Body of pancreas (tissue), 4 donors: ENCODE data around the gene TEAD1. TPM values are rescaled to one million over a fixed set of nuclear protein-coding genes. Genes with fewer than 3 reads are reported as not detected.
A peak's percentile ranks its signal among the peaks of the same experiment; 100 is the strongest.

Experiments
- ATAC-seq: fragments of 150-250 bp; one replicate; pipeline ENCODE4 v1.9.1; 2016
- DNase-seq, 4 donors: peaks; one replicate each; pipeline ENCODE4 v3.0.0-alpha.2; 2019
- H3K27ac ChIP-seq, 4 donors: fragments of 200-600 bp; sonication (generic); 1 replicate in 3 of 4; 2 replicates in 1 of 4; pipeline versions ENCODE4 v1.5.1 to v1.6.1; 2016 to 2019; ENCODE audit warnings: mild to moderate bottlenecking in 1 of 4, mixed read lengths in 1 of 4, moderate library complexity in 1 of 4
- H3K27me3 ChIP-seq, 2 donors: fragments of 200-600 bp; sonication (generic); one replicate each; pipeline ENCODE4 v1.6.0; 2016; ENCODE audit warnings: mild to moderate bottlenecking in 1 of 2
- H3K36me3 ChIP-seq, 2 donors: fragments of 200-600 bp; sonication (generic); replicated peaks in 1 of 2; 2 replicates each; pipeline ENCODE4 v1.5.1; 2016; ENCODE audit warnings: low read depth in 2 of 2; ENCODE audit not compliant: insufficient read depth in 1 of 2
- H3K4me1 ChIP-seq: fragments of 200-600 bp; sonication (generic); one replicate; pipeline ENCODE4 v1.6.0; 2016
- H3K4me3 ChIP-seq, 2 donors: fragments of 200-600 bp; sonication (generic); 1 replicate in 1 of 2; 2 replicates in 1 of 2; pipeline ENCODE4 v1.5.1; 2016 to 2019
- H3K9me3 ChIP-seq, 3 donors: fragments of 200-600 bp; sonication (generic); 1 replicate in 2 of 3; 2 replicates in 1 of 3; pipeline ENCODE4 v1.5.1; 2016
- CTCF ChIP-seq, 7 experiments: fragments of 450-650 bp in 4 of 7; fragments of 200-600 bp in 3 of 7; sonication (generic) in 3 of 7; IDR thresholded peaks; one replicate each; pipeline ENCODE4 v1.5.1; 2016 to 2019; ENCODE audit warnings: antibody characterized with exemption in 7 of 7
- POLR2A ChIP-seq, 3 donors: fragments of 450-650 bp; IDR thresholded peaks; one replicate each; pipeline ENCODE4 v1.6.1; 2016; ENCODE audit warnings: antibody characterized with exemption in 3 of 3, mild to moderate bottlenecking in 2 of 3
- WGBS, 2 donors: methylation state at CpG; one replicate each; pipeline ENCODE4 v1.1.5; 2017; 5-methylcytosine and 5-hydroxymethylcytosine counted together
- intact Hi-C: fragments of 100-400 bp; cut with DNase I; formaldehyde crosslinking; loops from one replicate; pipeline ENCODE4 v1.15.1; 2023
- total RNA-seq, 2 donors: library from RNA; depleted of rRNA; stranded (reverse); fragments of >200 nt; gene quantifications; one replicate each; pipeline ENCODE4 v1.1.0, GENCODE V29; 2016

The TEAD1 gene
- total RNA-seq, 2 donors from 2014 or later: 36.9 to 55.0 TPM

GRCh38 chr11:12951376-12951775, 277.2 kb downstream of the TEAD1 start:
- DNase-seq: no peak
- Histone ChIP-seq H3K4me3 (no peak overlapping the region), H3K4me1 (no peaks in the 10 kb centered on the region), H3K9me3 (no peaks in the 10 kb centered on the region), H3K27ac (no peak overlapping the region), H3K27me3 (no peaks in the 10 kb centered on the region), H3K36me3 (no peaks in the 10 kb centered on the region)
- ATAC-seq: no peak
- TF ChIP-seq CTCF (IDR thresholded peaks at IDR 0.05): no peak
- no peak for TF ChIP-seq POLR2A (IDR thresholded peaks at IDR 0.05)
- WGBS, 2 donors: 85 to 100% methylated on average over 1 of the region's 1 CpG
- intact Hi-C loops: no loop called here

- Histone ChIP-seq H3K4me3 (no peak overlapping the region), H3K27me3 (no peaks in the 10 kb centered on the region), H3K4me1 (no peaks in the 10 kb centered on the region), H3K27ac (no peak overlapping the region), H3K9me3 (no peaks in the 10 kb centered on the region), H3K36me3 (no peaks in the 10 kb centered on the region)
- TF ChIP-seq CTCF (IDR thresholded peaks at IDR 0.05) (no peak), POLR2A (IDR thresholded peaks at IDR 0.05) (no peak)
- DNase-seq (no peak), ATAC-seq (no peak)
- intact Hi-C loops: no loop called here
Measured at GRCh38 chr11:12952094-12952493, 277.9 kb downstream of the TEAD1 start.

GRCh38 chr11:12958986-12959385, 284.8 kb downstream of the TEAD1 start:
- Histone ChIP-seq H3K9me3 (no peaks in the 10 kb centered on the region), H3K27ac (no peak overlapping the region), H3K4me1 (peaks cover 2% of the 10 kb centered on the region), H3K4me3 (no peak overlapping the region), H3K36me3 (no peaks in the 10 kb centered on the region), H3K27me3 (no peaks in the 10 kb centered on the region)
- intact Hi-C loops: no loop called here
- DNase-seq (no peak), ATAC-seq (no peak)
- WGBS, 2 donors: 73 to 89% methylated on average over 3 of the region's 3 CpGs
- TF ChIP-seq CTCF (IDR thresholded peaks at IDR 0.05) (no peak), POLR2A (IDR thresholded peaks at IDR 0.05) (no peak)

GRCh38 chr11:12961615-12962014, 287.4 kb downstream of the TEAD1 start:
- Histone ChIP-seq H3K27me3 (no peaks in the 10 kb centered on the region), H3K27ac (no peak overlapping the region), H3K4me1 (peaks cover 8% of the 10 kb centered on the region), H3K9me3 (no peaks in the 10 kb centered on the region), H3K4me3 (no peak overlapping the region), H3K36me3 (no peaks in the 10 kb centered on the region)
- no peak for ATAC-seq
- intact Hi-C loops: loop anchor here (10.0 kb wide), 1 partner anchor 383 kb away; no protein-coding TSS in a partner anchor
- TF ChIP-seq POLR2A (IDR thresholded peaks at IDR 0.05): no peak
- peak in 1 of 7 experiments; percentile 6 for TF ChIP-seq CTCF (IDR thresholded peaks at IDR 0.05)
- DNase-seq: no peak
- WGBS, 2 donors: 65 to 69% methylated on average over 2 of the region's 2 CpGs

- no peak overlapping the region for H3K27ac ChIP-seq
- no peak overlapping the region for H3K4me3 ChIP-seq
- intact Hi-C loops: loop anchor here (10.0 kb wide), 1 partner anchor 382 kb away; no protein-coding TSS in a partner anchor
- TF ChIP-seq POLR2A (IDR thresholded peaks at IDR 0.05) (no peak), CTCF (IDR thresholded peaks at IDR 0.05) (no peak)
- H3K9me3 ChIP-seq: no peaks in the 10 kb centered on the region
- ATAC-seq (no peak), DNase-seq (no peak)
- H3K4me1 ChIP-seq: peaks cover 8% of the 10 kb centered on the region
- H3K36me3 ChIP-seq: no peaks in the 10 kb centered on the region
- H3K27me3 ChIP-seq: no peaks in the 10 kb centered on the region
- WGBS, 2 donors: 78 to 83% methylated on average over 10 of the region's 10 CpGs
Measured at GRCh38 chr11:12962306-12962705, 288.1 kb downstream of the TEAD1 start.
